ENCODE results near the gene HLTF. TPM values are rescaled to one million over a fixed set of nuclear protein-coding genes. Genes with fewer than 3 reads are reported as not detected.

Gene HLTF
- total and polyA plus RNA-seq, 2 of the 13 experiments (the other 11 are each of a cell fraction or from before 2014, with no cell fraction given): 12.0 to 22.9 TPM

- TF ChIP-seq ETS1 (CRISPR knock-in tag; IDR thresholded peaks at IDR 0.05): 0 out of 2 replicates have a peak, but pooled peaks have one; percentile 57
- TF ChIP-seq ZBTB10 (CRISPR knock-in tag; IDR thresholded peaks at IDR 0.05; ENCODE audit: borderline replicate concordance): peak; percentile 72; the same call in 1 of the 2 replicates
- TF ChIP-seq ZNF430 (CRISPR knock-in tag; IDR thresholded peaks at IDR 0.05): 0 out of 2 replicates have a peak, but pooled peaks have one; percentile 43
- TF ChIP-seq ZSCAN21 (CRISPR knock-in tag; IDR thresholded peaks at IDR 0.05; ENCODE audit: borderline replicate concordance): peak; percentile 79; the same call in 1 of the 2 replicates
- TF ChIP-seq ZNF720 (CRISPR knock-in tag; IDR thresholded peaks at IDR 0.05): no peak
- TF ChIP-seq GMEB1 (CRISPR knock-in tag; IDR thresholded peaks at IDR 0.05; ENCODE audit: borderline replicate concordance): peak; percentile 90
- TF ChIP-seq BCL6 (CRISPR knock-in tag; IDR thresholded peaks at IDR 0.05): peak; percentile 13; the same call in 1 of the 2 replicates
- peak; percentile 95 for TF ChIP-seq MAX (IDR thresholded peaks at IDR 0.05)
- TF ChIP-seq KLF13 (CRISPR knock-in tag; IDR thresholded peaks at IDR 0.05): no peak
- peak; percentile 56; the same call in 1 of the 2 replicates for TF ChIP-seq NRL (CRISPR knock-in tag; IDR thresholded peaks at IDR 0.05; ENCODE audit: borderline replicate concordance)
- TF ChIP-seq KDM6A (CRISPR knock-in tag; IDR thresholded peaks at IDR 0.05; ENCODE audit: low read depth): no peak
- TF ChIP-seq ZNF546 (CRISPR knock-in tag; conservative IDR thresholded peaks at IDR 0.05): peak; percentile 40; the same call in 1 of the 2 replicates
- no peak for TF ChIP-seq ZNF549 (CRISPR knock-in tag; IDR thresholded peaks at IDR 0.05)
- TF ChIP-seq JUN (CRISPR knock-in tag; IDR thresholded peaks at IDR 0.05): no peak
- no peak for TF ChIP-seq ZNF30 (CRISPR knock-in tag; IDR thresholded peaks at IDR 0.05)
- TF ChIP-seq HOXA3 (CRISPR knock-in tag; IDR thresholded peaks at IDR 0.05): peak; percentile 71
- no peak; the same call in 1 of the 2 replicates for TF ChIP-seq XBP1 (CRISPR knock-in tag; IDR thresholded peaks at IDR 0.05)
- TF ChIP-seq ZNF280B (CRISPR knock-in tag; IDR thresholded peaks at IDR 0.05; ENCODE audit: borderline replicate concordance): 0 out of 2 replicates have a peak, but pooled peaks have one; percentile 34
- TF ChIP-seq, protein P1, sequence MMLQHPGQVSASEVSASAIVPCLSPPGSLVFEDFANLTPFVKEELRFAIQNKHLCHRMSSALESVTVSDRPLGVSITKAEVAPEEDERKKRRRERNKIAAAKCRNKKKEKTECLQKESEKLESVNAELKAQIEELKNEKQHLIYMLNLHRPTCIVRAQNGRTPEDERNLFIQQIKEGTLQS (CRISPR knock-in tag; IDR thresholded peaks at IDR 0.05): no peak
- TF ChIP-seq AHR (CRISPR knock-in tag; IDR thresholded peaks at IDR 0.05): no peak
- peak; percentile 29; the same call in 1 of the 2 replicates for TF ChIP-seq ARID2 (CRISPR knock-in tag; IDR thresholded peaks at IDR 0.05; ENCODE audit: borderline replicate concordance)
Measured at GRCh38 chr3:148991219-148992026, 94.9 kb downstream of the HLTF start, which contains the start of gene GYG1 (continued).
